ENCODE data around the gene FEV.

Gene FEV

GRCh38 chr2:218985021-218985324 lies at the start of gene FEV:
TSS of gene FEV (minus strand) at chr2:218985184. CDS start at chr2:218985075, 109 bp downstream.
- DNase-seq (ENCODE audit: low read depth in 1 of 2, low spot score in 1 of 2): no peak

- DNase-seq (ENCODE audit: low read depth in 1 of 2, low spot score in 1 of 2): no peak
These were observed 47.2 kb upstream of the FEV start for GRCh38 chr2:219032051-219032745.

- DNase-seq (ENCODE audit: low read depth in 1 of 2, low spot score in 1 of 2): no peak
These were observed 46.2 kb upstream of the FEV start for GRCh38 chr2:219031005-219031738.

- no peak for DNase-seq (ENCODE audit: low read depth in 1 of 2, low spot score in 1 of 2)
These were observed 45.4 kb upstream of the FEV start for GRCh38 chr2:219030177-219030940.

- peak; percentile 56 to 67 for DNase-seq (ENCODE audit: low read depth in 1 of 2, low spot score in 1 of 2)
These were observed 44.8 kb upstream of the FEV start for GRCh38 chr2:219029829-219030165.

GRCh38 chr2:219028996-219029828 lies 44.2 kb upstream of the FEV start:
- DNase-seq (ENCODE audit: low read depth in 1 of 2, low spot score in 1 of 2): no peak

- no peak for DNase-seq (ENCODE audit: low read depth in 1 of 2, low spot score in 1 of 2)
These were observed 43.2 kb upstream of the FEV start for GRCh38 chr2:219028141-219028540.

- DNase-seq (ENCODE audit: low read depth in 1 of 2, low spot score in 1 of 2): no peak
These were observed 42.6 kb upstream of the FEV start for GRCh38 chr2:219027511-219028055.

- no peak for DNase-seq (ENCODE audit: low read depth in 1 of 2, low spot score in 1 of 2)
These were observed 42.0 kb upstream of the FEV start for GRCh38 chr2:219026946-219027345.

- DNase-seq (ENCODE audit: low read depth in 1 of 2, low spot score in 1 of 2): no peak
These were observed 40.9 kb upstream of the FEV start for GRCh38 chr2:219025637-219026585.

- no peak for DNase-seq (ENCODE audit: low read depth in 1 of 2, low spot score in 1 of 2)
These were observed 39.1 kb upstream of the FEV start for GRCh38 chr2:219024059-219024458.

- no peak for DNase-seq (ENCODE audit: low read depth in 1 of 2, low spot score in 1 of 2)
These were observed 38.1 kb upstream of the FEV start for GRCh38 chr2:219023045-219023605.

GRCh38 chr2:219022616-219023015 lies 37.6 kb upstream of the FEV start:
- DNase-seq (ENCODE audit: low read depth in 1 of 2, low spot score in 1 of 2): no peak

GRCh38 chr2:219022041-219022440 lies 37.1 kb upstream of the FEV start:
- no peak for DNase-seq (ENCODE audit: low read depth in 1 of 2, low spot score in 1 of 2)

GRCh38 chr2:219021591-219021990 lies 36.6 kb upstream of the FEV start:
- DNase-seq (ENCODE audit: low read depth in 1 of 2, low spot score in 1 of 2): no peak

- DNase-seq (ENCODE audit: low read depth in 1 of 2, low spot score in 1 of 2): no peak
These were observed 35.8 kb upstream of the FEV start for GRCh38 chr2:219020604-219021365.

GRCh38 chr2:219019436-219019835 lies 34.5 kb upstream of the FEV start:
- no peak for DNase-seq (ENCODE audit: low read depth in 1 of 2, low spot score in 1 of 2)

GRCh38 chr2:219018726-219019125 lies 33.7 kb upstream of the FEV start:
- DNase-seq (ENCODE audit: low read depth in 1 of 2, low spot score in 1 of 2): no peak

- DNase-seq (ENCODE audit: low read depth in 1 of 2, low spot score in 1 of 2): no peak
These were observed 33.3 kb upstream of the FEV start for GRCh38 chr2:219018286-219018685.
